ENCODE measurements around the gene KNTC1.
"Not testable (repeated sequence)": the region's sequence is repeated elsewhere in the genome, so short reads cannot be mapped to it uniquely, and the experiment has no call there.

KNTC1 gene, protein sequence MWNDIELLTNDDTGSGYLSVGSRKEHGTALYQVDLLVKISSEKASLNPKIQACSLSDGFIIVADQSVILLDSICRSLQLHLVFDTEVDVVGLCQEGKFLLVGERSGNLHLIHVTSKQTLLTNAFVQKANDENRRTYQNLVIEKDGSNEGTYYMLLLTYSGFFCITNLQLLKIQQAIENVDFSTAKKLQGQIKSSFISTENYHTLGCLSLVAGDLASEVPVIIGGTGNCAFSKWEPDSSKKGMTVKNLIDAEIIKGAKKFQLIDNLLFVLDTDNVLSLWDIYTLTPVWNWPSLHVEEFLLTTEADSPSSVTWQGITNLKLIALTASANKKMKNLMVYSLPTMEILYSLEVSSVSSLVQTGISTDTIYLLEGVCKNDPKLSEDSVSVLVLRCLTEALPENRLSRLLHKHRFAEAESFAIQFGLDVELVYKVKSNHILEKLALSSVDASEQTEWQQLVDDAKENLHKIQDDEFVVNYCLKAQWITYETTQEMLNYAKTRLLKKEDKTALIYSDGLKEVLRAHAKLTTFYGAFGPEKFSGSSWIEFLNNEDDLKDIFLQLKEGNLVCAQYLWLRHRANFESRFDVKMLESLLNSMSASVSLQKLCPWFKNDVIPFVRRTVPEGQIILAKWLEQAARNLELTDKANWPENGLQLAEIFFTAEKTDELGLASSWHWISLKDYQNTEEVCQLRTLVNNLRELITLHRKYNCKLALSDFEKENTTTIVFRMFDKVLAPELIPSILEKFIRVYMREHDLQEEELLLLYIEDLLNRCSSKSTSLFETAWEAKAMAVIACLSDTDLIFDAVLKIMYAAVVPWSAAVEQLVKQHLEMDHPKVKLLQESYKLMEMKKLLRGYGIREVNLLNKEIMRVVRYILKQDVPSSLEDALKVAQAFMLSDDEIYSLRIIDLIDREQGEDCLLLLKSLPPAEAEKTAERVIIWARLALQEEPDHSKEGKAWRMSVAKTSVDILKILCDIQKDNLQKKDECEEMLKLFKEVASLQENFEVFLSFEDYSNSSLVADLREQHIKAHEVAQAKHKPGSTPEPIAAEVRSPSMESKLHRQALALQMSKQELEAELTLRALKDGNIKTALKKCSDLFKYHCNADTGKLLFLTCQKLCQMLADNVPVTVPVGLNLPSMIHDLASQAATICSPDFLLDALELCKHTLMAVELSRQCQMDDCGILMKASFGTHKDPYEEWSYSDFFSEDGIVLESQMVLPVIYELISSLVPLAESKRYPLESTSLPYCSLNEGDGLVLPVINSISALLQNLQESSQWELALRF (N-terminal part only)

DNA sequence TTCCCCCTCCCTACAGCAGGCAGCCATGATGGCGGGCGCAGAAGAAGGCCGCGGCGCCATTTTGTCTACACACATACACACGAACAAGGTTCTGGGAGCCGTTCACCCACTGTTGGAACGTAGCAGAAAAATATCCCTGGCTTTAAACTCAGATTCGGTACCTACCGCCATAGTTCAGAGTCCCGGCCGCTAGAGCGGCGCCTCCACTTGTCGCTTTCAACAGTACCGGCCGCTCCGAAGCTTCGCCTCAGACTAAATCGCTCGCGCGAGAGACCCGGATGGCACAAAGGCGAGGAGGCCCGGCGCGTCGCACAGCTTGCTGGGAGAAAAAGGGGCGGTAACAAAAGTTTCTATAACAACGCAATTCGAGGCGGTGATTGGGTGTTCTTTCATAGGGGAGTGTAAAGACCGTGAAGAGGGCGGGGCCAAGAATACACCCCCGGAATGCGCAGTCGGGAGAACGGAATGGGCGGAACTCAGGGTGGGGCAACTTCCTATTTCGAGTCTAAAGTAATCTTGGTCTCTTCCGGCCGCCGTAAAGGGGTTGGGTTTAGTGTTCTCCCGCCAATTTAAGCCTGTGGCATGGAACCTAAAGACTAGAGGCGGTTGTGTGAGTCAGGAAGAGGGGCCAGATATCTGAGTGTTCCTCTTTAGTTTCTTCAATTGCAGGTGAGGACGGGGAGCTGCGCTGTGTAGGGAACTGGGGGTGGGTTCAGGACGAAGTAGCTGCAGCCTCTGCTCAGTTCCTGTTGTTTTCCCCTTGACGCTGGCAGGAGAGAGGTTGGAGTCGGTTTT is at the start of gene KNTC1, which contains the start of gene RSRC2:
TSS of gene KNTC1 (plus strand) at position 567 of the 795 bp plus-strand sequence. CDS start 2,815 bp downstream, outside the sequence.
TSS of gene RSRC2 (minus strand) at position 254 of the 795 bp plus-strand sequence. CDS start at position 171, 83 bp downstream.
- DNase-seq (ENCODE audit: low spot score) = peak; percentile 95
- in situ Hi-C loops (cut with MboI; ENCODE audit: low sequenced_read_pairs, unreplicated experiment) = no loop called here
- TF ChIP-seq, protein P1, sequence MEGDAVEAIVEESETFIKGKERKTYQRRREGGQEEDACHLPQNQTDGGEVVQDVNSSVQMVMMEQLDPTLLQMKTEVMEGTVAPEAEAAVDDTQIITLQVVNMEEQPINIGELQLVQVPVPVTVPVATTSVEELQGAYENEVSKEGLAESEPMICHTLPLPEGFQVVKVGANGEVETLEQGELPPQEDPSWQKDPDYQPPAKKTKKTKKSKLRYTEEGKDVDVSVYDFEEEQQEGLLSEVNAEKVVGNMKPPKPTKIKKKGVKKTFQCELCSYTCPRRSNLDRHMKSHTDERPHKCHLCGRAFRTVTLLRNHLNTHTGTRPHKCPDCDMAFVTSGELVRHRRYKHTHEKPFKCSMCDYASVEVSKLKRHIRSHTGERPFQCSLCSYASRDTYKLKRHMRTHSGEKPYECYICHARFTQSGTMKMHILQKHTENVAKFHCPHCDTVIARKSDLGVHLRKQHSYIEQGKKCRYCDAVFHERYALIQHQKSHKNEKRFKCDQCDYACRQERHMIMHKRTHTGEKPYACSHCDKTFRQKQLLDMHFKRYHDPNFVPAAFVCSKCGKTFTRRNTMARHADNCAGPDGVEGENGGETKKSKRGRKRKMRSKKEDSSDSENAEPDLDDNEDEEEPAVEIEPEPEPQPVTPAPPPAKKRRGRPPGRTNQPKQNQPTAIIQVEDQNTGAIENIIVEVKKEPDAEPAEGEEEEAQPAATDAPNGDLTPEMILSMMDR (IDR thresholded peaks at IDR 0.05; ENCODE audit: borderline replicate concordance, control extremely low read depth, extremely low read depth, insufficient read depth, missing control alignments) = no peak

DNA sequence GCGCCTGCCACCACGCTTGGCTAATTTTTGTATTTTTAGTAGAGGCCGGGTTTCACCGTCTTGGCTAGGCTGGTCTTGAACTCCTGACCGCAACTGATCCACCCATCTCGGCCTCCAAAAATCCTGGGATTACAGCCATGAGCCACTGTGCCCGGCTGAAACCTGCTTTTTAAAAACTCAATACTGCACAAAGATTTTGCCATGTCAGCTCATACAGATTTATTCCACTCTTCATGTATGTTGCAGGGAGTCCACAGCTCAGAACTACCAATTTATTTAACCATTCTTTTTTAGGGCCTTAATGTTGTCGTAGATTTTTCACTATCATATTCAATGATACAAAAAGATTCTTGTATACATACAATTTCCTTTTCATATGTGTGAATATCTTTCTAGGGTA is 46.3 kb upstream of the KNTC1 start:
- no peak for DNase-seq (ENCODE audit: low spot score)
- TF ChIP-seq, protein P1 (IDR thresholded peaks at IDR 0.05; ENCODE audit: borderline replicate concordance, control extremely low read depth, extremely low read depth, insufficient read depth, missing control alignments) = no peak
- in situ Hi-C loops (cut with MboI; ENCODE audit: low sequenced_read_pairs, unreplicated experiment) = no loop called here

DNA sequence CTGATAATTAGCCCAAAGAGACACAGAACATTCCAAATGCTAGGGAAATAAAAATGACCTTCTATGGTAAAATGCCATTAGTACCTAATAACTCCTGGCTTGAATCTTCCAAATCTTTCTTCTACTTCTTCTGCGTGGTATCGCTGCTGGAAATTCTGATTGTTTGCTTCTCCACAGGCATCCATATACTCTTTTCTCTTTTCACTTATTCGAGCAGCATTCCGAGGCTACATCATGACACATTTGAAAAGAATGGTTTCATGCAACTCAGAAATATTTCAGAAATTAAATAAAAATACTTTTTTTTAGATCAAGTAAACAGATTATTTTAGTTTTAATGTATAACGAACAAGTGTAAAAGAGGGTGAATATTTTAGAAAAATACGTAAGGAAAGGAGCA is 45.2 kb upstream of the KNTC1 start:
- in situ Hi-C loops (cut with MboI; ENCODE audit: low sequenced_read_pairs, unreplicated experiment) = no loop called here
- DNase-seq (ENCODE audit: low spot score) = no peak
- TF ChIP-seq, protein P1 (IDR thresholded peaks at IDR 0.05; ENCODE audit: borderline replicate concordance, control extremely low read depth, extremely low read depth, insufficient read depth, missing control alignments) = no peak

DNA sequence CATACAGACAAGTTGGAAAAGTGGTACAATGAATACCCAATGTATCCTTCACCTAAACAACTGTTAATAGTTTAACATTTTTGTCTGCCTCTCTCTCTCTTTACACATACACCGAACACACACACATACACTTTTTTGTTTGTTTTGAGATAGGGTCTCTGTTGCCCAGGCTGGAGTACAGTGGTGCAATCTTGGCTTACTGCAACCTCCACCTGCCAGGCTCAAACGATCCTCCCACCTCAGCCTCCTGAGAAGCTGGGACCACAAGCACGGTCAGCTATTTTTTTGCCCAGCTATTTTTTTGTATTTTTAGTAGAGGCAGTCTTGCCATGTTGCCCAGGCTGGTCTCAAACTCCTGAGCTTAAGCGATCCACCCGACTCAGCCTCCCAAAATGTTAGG is 43.1 kb upstream of the KNTC1 start:
- in situ Hi-C loops (cut with MboI; ENCODE audit: low sequenced_read_pairs, unreplicated experiment) = no loop called here
- DNase-seq (ENCODE audit: low spot score) = no peak
- TF ChIP-seq, protein P1 (IDR thresholded peaks at IDR 0.05; ENCODE audit: borderline replicate concordance, control extremely low read depth, extremely low read depth, insufficient read depth, missing control alignments) = no peak

DNA sequence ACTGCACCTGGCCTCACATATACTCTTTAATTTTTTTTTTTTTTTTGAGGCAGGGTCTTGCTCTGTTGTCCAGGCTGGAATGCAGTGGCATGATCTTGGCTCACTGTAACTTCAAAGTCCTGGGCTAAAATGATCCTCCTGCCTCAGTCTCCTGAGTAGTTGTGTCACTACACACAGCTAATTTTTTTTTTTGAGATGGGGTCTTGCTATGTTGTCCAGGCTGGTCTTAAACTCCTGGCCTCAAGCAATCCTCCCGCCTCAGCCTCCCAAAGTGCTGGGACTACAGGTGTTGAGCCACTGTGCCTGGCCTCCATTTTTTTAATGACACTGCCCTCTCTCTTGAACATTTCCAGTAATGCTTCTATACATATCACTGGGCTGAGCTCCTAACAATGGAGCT is 42.7 kb upstream of the KNTC1 start:
- in situ Hi-C loops (cut with MboI; ENCODE audit: low sequenced_read_pairs, unreplicated experiment); DNase-seq (ENCODE audit: low spot score): not testable (repeated sequence)

DNA sequence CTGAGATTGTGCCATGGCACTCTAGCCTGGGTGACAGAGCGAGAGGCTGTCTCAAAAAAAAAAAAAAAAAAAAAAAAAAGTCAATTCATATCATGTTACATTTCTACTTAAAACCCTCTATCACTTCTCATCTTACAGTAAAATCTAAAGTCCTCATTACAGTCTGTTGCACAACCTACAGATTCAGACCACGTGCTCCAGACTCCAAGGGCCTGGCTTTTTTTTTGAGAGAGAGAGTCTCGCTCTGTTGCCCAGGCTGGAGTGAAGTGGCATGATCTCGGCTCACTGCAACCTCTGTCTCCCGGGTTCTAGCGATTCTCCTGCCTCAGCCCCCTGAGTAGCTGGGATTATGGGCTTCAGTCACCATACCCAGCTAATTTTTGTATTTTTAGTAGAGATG is 40.7 kb upstream of the KNTC1 start:
- DNase-seq (ENCODE audit: low spot score); in situ Hi-C loops (cut with MboI; ENCODE audit: low sequenced_read_pairs, unreplicated experiment): not testable (repeated sequence)
